Kidney glomerular epithelial cell (primary cell): Measurements from ENCODE around the gene MEMO1.
"Not testable (repeated sequence)": the region's sequence is repeated elsewhere in the genome, so short reads cannot be mapped to it uniquely, and the experiment has no call there.

Source experiments
- DNase-seq: peaks from one replicate; lab custom pipeline; 2025; lab: John Stamatoyannopoulos, UW

Gene MEMO1

GRCh38 chr2:31907491-31907890, 103.3 kb downstream of the MEMO1 start:
- DNase-seq = not testable (repeated sequence)

- no peak for DNase-seq
Measured at GRCh38 chr2:31903109-31903780, 107.6 kb downstream of the MEMO1 start.

- no peak for DNase-seq
Measured at GRCh38 chr2:31901900-31902299, 108.9 kb downstream of the MEMO1 start.

- not testable (repeated sequence) for DNase-seq
Measured at GRCh38 chr2:31900156-31900555, 110.7 kb downstream of the MEMO1 start.

- not testable (repeated sequence) for DNase-seq
Measured at GRCh38 chr2:31898346-31898745, 112.5 kb downstream of the MEMO1 start.

- DNase-seq = not testable (repeated sequence)
Measured at GRCh38 chr2:31897340-31897739, 113.5 kb downstream of the MEMO1 start.

- no peak for DNase-seq
Measured at GRCh38 chr2:31896293-31896692, 114.5 kb downstream of the MEMO1 start.

- no peak for DNase-seq
Measured at GRCh38 chr2:31894656-31895055, 116.2 kb downstream of the MEMO1 start.

- DNase-seq = no peak
Measured at GRCh38 chr2:31893094-31893493, 117.7 kb downstream of the MEMO1 start.

- DNase-seq = no peak
Measured at GRCh38 chr2:31889044-31889443, 121.8 kb downstream of the MEMO1 start.

GRCh38 chr2:31888550-31888949, 122.3 kb downstream of the MEMO1 start:
- no peak for DNase-seq

GRCh38 chr2:31886700-31887099, 124.1 kb downstream of the MEMO1 start:
- no peak for DNase-seq

GRCh38 chr2:31877008-31877407, 133.8 kb downstream of the MEMO1 start:
- no peak for DNase-seq

- DNase-seq = no peak
Measured at GRCh38 chr2:31874071-31874470, 136.7 kb downstream of the MEMO1 start.

GRCh38 chr2:31865215-31865614, 145.6 kb downstream of the MEMO1 start:
- DNase-seq = no peak

GRCh38 chr2:31863867-31864266, 146.9 kb downstream of the MEMO1 start:
- DNase-seq = no peak

GRCh38 chr2:31863015-31863656, 147.7 kb downstream of the MEMO1 start:
- not testable (repeated sequence) for DNase-seq

- no peak for DNase-seq
Measured at GRCh38 chr2:31859959-31860358, 150.8 kb downstream of the MEMO1 start.

- no peak for DNase-seq
Measured at GRCh38 chr2:31853521-31853920, 157.3 kb downstream of the MEMO1 start.

- not testable (repeated sequence) for DNase-seq
Measured at GRCh38 chr2:31842150-31842549, 168.7 kb downstream of the MEMO1 start.

GRCh38 chr2:31835450-31835849, 175.4 kb downstream of the MEMO1 start:
- DNase-seq = no peak

GRCh38 chr2:31832363-31832762, 178.4 kb downstream of the MEMO1 start:
- DNase-seq = no peak

- no peak for DNase-seq
Measured at GRCh38 chr2:31831585-31831984, 179.2 kb downstream of the MEMO1 start.

- no peak for DNase-seq
Measured at GRCh38 chr2:31828891-31829290, 181.9 kb downstream of the MEMO1 start.
